ENCODE measurements around the gene PPP1R12A. TPM values are rescaled to one million over a fixed set of nuclear protein-coding genes. Genes with fewer than 3 reads are reported as not detected.
"Not testable (repeated sequence)": the region's sequence is repeated elsewhere in the genome, so short reads cannot be mapped to it uniquely, and the experiment has no call there.

The PPP1R12A gene
- total RNA-seq, 1 experiment from 2014 or later = 98.3 TPM

DNA sequence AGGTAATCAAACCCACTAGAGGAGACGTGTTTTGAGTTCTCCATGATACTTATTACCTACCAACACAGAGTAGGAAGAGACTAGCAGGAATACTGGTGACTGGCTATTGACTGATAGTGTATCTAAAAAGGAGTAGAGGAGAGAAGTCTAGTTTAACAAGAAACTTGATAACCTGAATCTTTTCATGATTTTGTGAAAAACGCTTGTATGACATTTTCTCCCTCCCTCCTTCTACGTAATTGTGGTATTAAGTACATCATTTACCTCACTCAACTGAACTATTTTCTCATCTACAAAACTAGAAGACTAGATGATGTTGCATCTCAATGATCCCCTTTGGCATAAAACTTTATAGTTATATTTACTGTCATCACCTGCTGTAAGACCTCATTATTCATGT, 107.4 kb downstream of the PPP1R12A start:
- Histone ChIP-seq H3K27ac (no peak overlapping the region), H3K36me3 (peaks cover 47% of the 10 kb centered on the region)

GRCh38 chr12:79826267-79827128, 108.4 kb downstream of the PPP1R12A start:
- Histone ChIP-seq H3K9me3 (replicated peaks) (no peaks in the 10 kb centered on the region), H3K27me3 (no peaks in the 10 kb centered on the region), H3K4me3 (no peak overlapping the region), H3K27ac (no peak overlapping the region), H3K4me1 (no peaks in the 10 kb centered on the region), H3K36me3 (peaks cover 40% of the 10 kb centered on the region)
- DNase-seq = peak in 1 of 2 experiments; percentile 5

More for the DNA sequence above, 107.4 kb downstream of the PPP1R12A start:
- no peaks in the 10 kb centered on the region for H3K4me1 ChIP-seq
- no peak for DNase-seq
- no peaks in the 10 kb centered on the region for H3K27me3 ChIP-seq
- no peak overlapping the region for H3K4me3 ChIP-seq
- no peaks in the 10 kb centered on the region for H3K9me3 ChIP-seq (replicated peaks)

DNA sequence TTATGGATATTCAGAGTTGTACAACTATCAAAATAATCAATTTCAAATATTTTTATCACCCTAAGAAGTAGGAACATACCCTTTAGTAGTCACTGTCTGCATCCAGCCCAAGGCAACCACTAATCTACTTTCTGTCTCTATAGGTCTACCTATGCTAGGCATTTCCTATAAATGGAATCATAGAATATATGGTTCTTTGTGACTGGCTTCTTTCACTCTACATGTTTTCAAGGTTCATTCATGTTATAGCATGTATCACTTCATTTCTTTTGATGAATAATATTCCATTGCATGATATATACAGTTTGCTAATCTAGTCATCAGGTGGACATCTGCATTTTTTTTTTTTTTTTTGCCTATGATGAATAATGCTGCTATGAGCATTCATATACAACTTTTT, 112.4 kb downstream of the PPP1R12A start:
- no peak overlapping the region for H3K27ac ChIP-seq
- no peaks in the 10 kb centered on the region for H3K9me3 ChIP-seq (replicated peaks)
- H3K4me3 ChIP-seq = no peak overlapping the region
- no peak for DNase-seq
- peaks cover 38% of the 10 kb centered on the region for H3K36me3 ChIP-seq
- no peaks in the 10 kb centered on the region for H3K4me1 ChIP-seq
- no peaks in the 10 kb centered on the region for H3K27me3 ChIP-seq

GRCh38 chr12:79818856-79819255, 116.0 kb downstream of the PPP1R12A start:
- no peaks in the 10 kb centered on the region for H3K9me3 ChIP-seq (replicated peaks)
- no peak for DNase-seq
- H3K27ac ChIP-seq = no peak overlapping the region
- H3K36me3 ChIP-seq = peaks cover 42% of the 10 kb centered on the region
- no peak overlapping the region for H3K4me3 ChIP-seq
- no peaks in the 10 kb centered on the region for H3K27me3 ChIP-seq
- no peaks in the 10 kb centered on the region for H3K4me1 ChIP-seq

GRCh38 chr12:79784366-79785065, 150.4 kb downstream of the PPP1R12A start:
- not testable (repeated sequence) for DNase-seq; H3K4me3 ChIP-seq; H3K9me3 ChIP-seq (replicated peaks); H3K27ac ChIP-seq; H3K4me1 ChIP-seq; H3K27me3 ChIP-seq
- H3K36me3 ChIP-seq = peaks cover 55% of the 10 kb centered on the region

GRCh38 chr12:79782172-79782900, 152.6 kb downstream of the PPP1R12A start:
- no peak for DNase-seq
- Histone ChIP-seq H3K9me3 (replicated peaks) (no peaks in the 10 kb centered on the region), H3K4me1 (no peaks in the 10 kb centered on the region), H3K27me3 (no peaks in the 10 kb centered on the region), H3K4me3 (no peak overlapping the region), H3K27ac (no peak overlapping the region), H3K36me3 (peaks cover 38% of the 10 kb centered on the region)

- DNase-seq = no peak
- peaks cover 34% of the 10 kb centered on the region for H3K36me3 ChIP-seq
- H3K9me3 ChIP-seq (replicated peaks) = no peaks in the 10 kb centered on the region
Measured at GRCh38 chr12:79778802-79779448, 156.0 kb downstream of the PPP1R12A start.

DNA sequence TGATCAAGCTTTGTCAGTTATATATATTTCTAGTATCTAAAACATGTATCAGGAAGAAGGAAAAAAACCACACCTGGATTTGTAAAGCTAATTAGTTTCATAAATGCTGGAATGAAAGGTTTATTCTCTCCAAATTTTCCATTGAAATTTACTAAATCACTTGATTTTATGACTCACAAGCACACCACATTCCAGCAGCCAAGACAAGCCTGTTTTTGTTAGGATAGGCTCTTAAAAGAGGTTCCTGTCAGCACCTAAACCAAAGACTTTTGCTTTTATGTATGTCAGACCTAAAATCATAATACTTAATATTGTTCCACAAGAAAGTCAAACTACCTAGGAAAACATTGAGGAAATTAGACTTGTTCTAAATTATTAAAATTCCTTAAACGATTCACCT, 158.8 kb downstream of the PPP1R12A start:
- Histone ChIP-seq H3K4me1 (no peaks in the 10 kb centered on the region), H3K36me3 (peaks cover 22% of the 10 kb centered on the region), H3K9me3 (replicated peaks) (no peaks in the 10 kb centered on the region), H3K4me3 (no peak overlapping the region), H3K27ac (no peak overlapping the region), H3K27me3 (no peaks in the 10 kb centered on the region)
- DNase-seq = no peak

More at GRCh38 chr12:79778802-79779448, 156.0 kb downstream of the PPP1R12A start:
- H3K27ac ChIP-seq = no peak overlapping the region
- H3K4me3 ChIP-seq = no peak overlapping the region
- H3K27me3 ChIP-seq = no peaks in the 10 kb centered on the region
- no peaks in the 10 kb centered on the region for H3K4me1 ChIP-seq

GRCh38 chr12:79775355-79776027, 159.4 kb downstream of the PPP1R12A start:
- peaks cover 19% of the 10 kb centered on the region for H3K36me3 ChIP-seq
- H3K27me3 ChIP-seq = no peaks in the 10 kb centered on the region
- H3K27ac ChIP-seq = no peak overlapping the region
- no peak overlapping the region for H3K4me3 ChIP-seq
- H3K9me3 ChIP-seq (replicated peaks) = no peaks in the 10 kb centered on the region
- no peaks in the 10 kb centered on the region for H3K4me1 ChIP-seq
- DNase-seq = no peak

DNA sequence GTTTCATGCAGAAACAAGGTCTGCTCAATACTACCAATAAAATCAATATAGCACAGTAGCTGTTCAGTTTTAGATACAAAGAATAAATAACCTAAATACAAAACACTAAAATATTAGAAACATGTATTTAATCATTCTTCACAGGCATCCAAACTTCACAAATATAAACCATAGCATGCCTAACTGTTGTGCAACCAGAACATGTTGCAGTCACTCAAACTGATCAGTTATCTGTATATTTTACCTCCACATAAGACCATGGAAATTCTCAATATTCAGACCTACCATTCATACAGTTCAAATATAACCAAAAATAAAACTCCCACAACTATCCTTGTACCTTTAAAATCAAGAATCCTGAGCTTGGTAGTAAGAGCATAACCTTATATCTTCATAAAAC, 161.0 kb downstream of the PPP1R12A start:
- Histone ChIP-seq H3K4me1 (no peaks in the 10 kb centered on the region), H3K4me3 (no peak overlapping the region), H3K9me3 (replicated peaks) (no peaks in the 10 kb centered on the region), H3K27me3 (no peaks in the 10 kb centered on the region), H3K27ac (no peak overlapping the region), H3K36me3 (peaks cover 19% of the 10 kb centered on the region)
- DNase-seq = no peak

- H3K9me3 ChIP-seq (replicated peaks) = no peaks in the 10 kb centered on the region
- no peak overlapping the region for H3K27ac ChIP-seq
- H3K4me1 ChIP-seq = no peaks in the 10 kb centered on the region
- peaks cover 14% of the 10 kb centered on the region for H3K36me3 ChIP-seq
- H3K27me3 ChIP-seq = no peaks in the 10 kb centered on the region
- no peak for DNase-seq
- H3K4me3 ChIP-seq = no peak overlapping the region
Measured at GRCh38 chr12:79769860-79770485, 164.9 kb downstream of the PPP1R12A start.

- H3K4me1 ChIP-seq = no peaks in the 10 kb centered on the region
- peaks cover 10% of the 10 kb centered on the region for H3K36me3 ChIP-seq
Measured at GRCh38 chr12:79769189-79769859, 165.6 kb downstream of the PPP1R12A start.

DNA sequence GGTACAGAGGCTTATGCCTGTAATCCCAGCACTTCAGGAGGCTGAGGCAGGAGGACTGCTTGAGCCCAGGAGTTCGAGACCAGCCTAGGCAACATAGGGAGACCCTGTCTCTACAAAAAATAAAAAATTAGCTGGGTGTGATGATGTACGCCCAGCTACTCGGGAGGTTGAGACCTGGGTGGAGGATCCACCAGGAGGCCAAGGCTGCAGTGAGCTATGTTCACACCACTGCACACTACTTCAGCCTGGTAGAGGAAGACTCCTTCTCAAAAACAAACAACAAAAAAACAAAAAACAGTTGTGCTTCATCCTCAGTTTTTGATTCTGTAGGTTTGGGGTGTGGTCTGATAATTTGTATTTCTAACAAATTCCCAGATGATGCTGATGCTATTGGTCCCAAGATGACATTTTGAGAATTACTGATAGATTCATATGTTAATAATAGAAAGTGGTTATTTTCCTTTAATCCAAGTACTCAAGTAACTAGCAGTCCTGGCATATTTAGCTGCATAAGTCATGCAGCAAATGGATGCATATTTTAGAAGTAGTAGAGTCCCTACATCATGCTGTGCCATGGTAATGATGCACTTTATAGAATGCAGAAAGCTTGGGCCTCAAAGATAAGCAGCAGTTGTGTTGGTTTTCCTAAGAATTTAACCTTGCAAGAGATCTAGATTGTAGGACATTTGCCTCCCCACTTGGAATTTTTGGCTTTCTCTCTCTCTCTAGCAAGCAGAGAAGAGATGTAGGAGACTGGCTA, 168.0 kb downstream of the PPP1R12A start:
- H3K27me3 ChIP-seq = no peaks in the 10 kb centered on the region
- no peak overlapping the region for H3K4me3 ChIP-seq
- no peak for DNase-seq
- H3K36me3 ChIP-seq = 0 out of 2 replicates have a peak, but pooled peaks cover 3% of the 10 kb centered on the region
- no peak overlapping the region for H3K27ac ChIP-seq
- no peaks in the 10 kb centered on the region for H3K9me3 ChIP-seq (replicated peaks)
- H3K4me1 ChIP-seq = no peaks in the 10 kb centered on the region

More at GRCh38 chr12:79769189-79769859, 165.6 kb downstream of the PPP1R12A start:
- no peak for DNase-seq
- no peaks in the 10 kb centered on the region for H3K9me3 ChIP-seq (replicated peaks)
- no peaks in the 10 kb centered on the region for H3K27me3 ChIP-seq
- no peak overlapping the region for H3K27ac ChIP-seq
- H3K4me3 ChIP-seq = no peak overlapping the region
